Spleen (tissue), 11 donors: ENCODE data around the gene FBLN7. TPM values are rescaled to one million over a fixed set of nuclear protein-coding genes. Genes with fewer than 3 reads are reported as not detected.
"Not testable (repeated sequence)": the region's sequence is repeated elsewhere in the genome, so short reads cannot be mapped to it uniquely, and the experiment has no call there.

Experiments used
- DNase-seq: peaks from one replicate; pipeline ENCODE4 v3.0.0-alpha.2; 2020
- H3K27ac ChIP-seq, 8 donors: fragments of 200-600 bp; sonication (generic) in 7 of 8; 1 replicate in 4 of 8; 2 replicates in 4 of 8; pipeline versions ENCODE4 v1.5.0 to v1.8.0; 2016 to 2021; ENCODE audit warnings: inconsistent platforms in 4 of 8, mild to moderate bottlenecking in 4 of 8, moderate library complexity in 1 of 8
- H3K27me3 ChIP-seq, 7 donors: fragments of 200-600 bp; sonication (generic) in 6 of 7; replicated peaks in 1 of 7; 1 replicate in 4 of 7; 2 replicates in 3 of 7; pipeline versions ENCODE4 v1.5.0 to v1.8.0; 2016 to 2021; ENCODE audit warnings: inconsistent platforms in 3 of 7, mild to moderate bottlenecking in 1 of 7
- H3K36me3 ChIP-seq, 6 donors: fragments of 200-600 bp; sonication (generic) in 5 of 6; 1 replicate in 4 of 6; 2 replicates in 2 of 6; pipeline versions ENCODE4 v1.5.0 to v1.8.0; 2016 to 2021; ENCODE audit warnings: inconsistent platforms in 2 of 6
- H3K4me1 ChIP-seq, 6 donors: fragments of 200-600 bp; sonication (generic) in 5 of 6; 1 replicate in 3 of 6; 2 replicates in 3 of 6; pipeline versions ENCODE4 v1.5.0 to v1.8.0; 2016 to 2021; ENCODE audit warnings: inconsistent platforms in 3 of 6
- H3K4me3 ChIP-seq, 8 donors: fragments of 200-600 bp; sonication (generic) in 7 of 8; 1 replicate in 4 of 8; 2 replicates in 4 of 8; pipeline versions ENCODE4 v1.5.0 to v1.8.0; 2016 to 2021; ENCODE audit warnings: inconsistent platforms in 4 of 8, mild to moderate bottlenecking in 4 of 8, moderate library complexity in 2 of 8
- H3K9me3 ChIP-seq, 8 donors: fragments of 200-600 bp; sonication (generic) in 7 of 8; 1 replicate in 4 of 8; 2 replicates in 4 of 8; pipeline versions ENCODE4 v1.5.0 to v1.8.0; 2016 to 2021; ENCODE audit warnings: inconsistent platforms in 4 of 8
- POLR2A ChIP-seq, 3 donors: fragments of 450-650 bp; IDR thresholded peaks; one replicate each; pipeline ENCODE4 v1.5.1; 2017; ENCODE audit warnings: antibody characterized with exemption in 3 of 3, mild to moderate bottlenecking in 1 of 3
- POLR2AphosphoS5 ChIP-seq, 3 donors: sonication (generic); formaldehyde crosslinking; IDR thresholded peaks; one replicate each; pipeline ENCODE4 v1.5.1; 2017; ENCODE audit warnings: antibody characterized with exemption in 3 of 3
- WGBS, 5 donors: extraction: QIAGEN DNeasy Blood & Tissue Kit in 3 of 5; methylation state at CpG; one replicate each; pipeline versions ENCODE4 v1.1.5 to v1.1.7; 2013 to 2018; 5-methylcytosine and 5-hydroxymethylcytosine counted together
- intact Hi-C: fragments of 100-400 bp; cut with DNase I; formaldehyde crosslinking; loops from one replicate; pipeline ENCODE4 v1.15.0; 2023; ENCODE audit warnings: low total_unique reads
- polyA plus RNA-seq, 3 donors: library from polyadenylated mRNA; stranded (reverse); fragments of 200-250 nt; gene quantifications; one replicate each; pipeline ENCODE4 v1.2.1, GENCODE V29; 2013
- total RNA-seq, 7 donors: library from RNA; depleted of rRNA in 3 of 7; stranded (reverse); fragments of >200 nt in 3 of 7; fragmentation: NEBNext Ultra II Directional in 4 of 7; extraction: Animal tissue kit (Norgen Biotek cat#: 25700) in 4 of 7; gene quantifications; one replicate each; pipeline versions ENCODE4 v1.1.0 to v1.2.1, GENCODE V29; 2016 to 2021
- TF ChIP-seq, protein P1 (sequence below), 11 experiments: fragments of 200-600 bp in 7 of 11; fragments of 450-650 bp in 4 of 11; sonication (generic) in 4 of 11; IDR thresholded peaks in 8 of 11; conservative IDR thresholded peaks in 3 of 11; 1 replicate in 7 of 11; 2 replicates in 4 of 11; pipeline versions ENCODE4 v1.4.0 to v1.8.0; 2016 to 2021; ENCODE audit warnings: antibody characterized with exemption in 11 of 11, inconsistent platforms in 4 of 11, mild to moderate bottlenecking in 1 of 11
- donor health status: healthy with polysubstance abuse.
- donor health status: DM: no; HTN: no; CAD: no; lungs with moderate emphysema.
- donor health status: DM: no; HTN: no; CAD: no.
- donor health status: Bipolar disorder and iron deficiency.
- donor health status: healthy.
- donor health status: DM: no; HTN: no; CAD: no.
- donor health status: DM: yes; HTN: yes; CAD: no.

The FBLN7 gene
- total and polyA plus RNA-seq, 10 donors = 1.5 to 14.5 (median 7.8) TPM

DNA sequence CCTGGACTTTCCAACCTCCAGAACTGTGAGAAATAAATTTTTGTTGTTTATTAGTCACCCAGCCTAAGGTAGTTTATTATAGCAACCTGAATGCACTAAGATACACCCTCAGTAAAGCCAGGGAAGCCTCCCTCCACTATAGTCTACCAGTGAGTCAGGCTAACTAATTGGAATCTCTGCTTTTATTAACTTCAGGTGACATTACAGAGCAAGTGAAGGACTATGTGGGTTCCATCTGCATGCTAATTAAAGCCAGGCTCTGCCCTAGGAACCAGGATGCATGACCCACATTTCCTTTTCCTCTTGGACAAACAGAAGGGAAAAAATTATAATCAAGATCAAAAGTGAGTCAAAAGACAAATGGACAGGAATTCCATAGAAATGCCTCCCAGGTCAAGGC lies 60.6 kb downstream of the FBLN7 start:
- Histone ChIP-seq H3K4me1 (no peaks in the 10 kb centered on the region), H3K36me3 (no peaks in the 10 kb centered on the region), H3K27me3 (no peaks in the 10 kb centered on the region), H3K9me3 (peaks cover 0 to 19% (median 11%) of the 10 kb centered on the region in 8 donors), H3K27ac (no peak overlapping the region), H3K4me3 (no peak overlapping the region)
- DNase-seq = no peak
- no peak for TF ChIP-seq POLR2AphosphoS5 (IDR thresholded peaks at IDR 0.05)
- TF ChIP-seq, protein P1, sequence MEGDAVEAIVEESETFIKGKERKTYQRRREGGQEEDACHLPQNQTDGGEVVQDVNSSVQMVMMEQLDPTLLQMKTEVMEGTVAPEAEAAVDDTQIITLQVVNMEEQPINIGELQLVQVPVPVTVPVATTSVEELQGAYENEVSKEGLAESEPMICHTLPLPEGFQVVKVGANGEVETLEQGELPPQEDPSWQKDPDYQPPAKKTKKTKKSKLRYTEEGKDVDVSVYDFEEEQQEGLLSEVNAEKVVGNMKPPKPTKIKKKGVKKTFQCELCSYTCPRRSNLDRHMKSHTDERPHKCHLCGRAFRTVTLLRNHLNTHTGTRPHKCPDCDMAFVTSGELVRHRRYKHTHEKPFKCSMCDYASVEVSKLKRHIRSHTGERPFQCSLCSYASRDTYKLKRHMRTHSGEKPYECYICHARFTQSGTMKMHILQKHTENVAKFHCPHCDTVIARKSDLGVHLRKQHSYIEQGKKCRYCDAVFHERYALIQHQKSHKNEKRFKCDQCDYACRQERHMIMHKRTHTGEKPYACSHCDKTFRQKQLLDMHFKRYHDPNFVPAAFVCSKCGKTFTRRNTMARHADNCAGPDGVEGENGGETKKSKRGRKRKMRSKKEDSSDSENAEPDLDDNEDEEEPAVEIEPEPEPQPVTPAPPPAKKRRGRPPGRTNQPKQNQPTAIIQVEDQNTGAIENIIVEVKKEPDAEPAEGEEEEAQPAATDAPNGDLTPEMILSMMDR (IDR thresholded peaks at IDR 0.05 in 8 of 11, conservative IDR thresholded peaks at IDR 0.05 in 3 of 11) = no peak
- TF ChIP-seq POLR2A (IDR thresholded peaks at IDR 0.05) = no peak
- intact Hi-C loops = no loop called here

DNA sequence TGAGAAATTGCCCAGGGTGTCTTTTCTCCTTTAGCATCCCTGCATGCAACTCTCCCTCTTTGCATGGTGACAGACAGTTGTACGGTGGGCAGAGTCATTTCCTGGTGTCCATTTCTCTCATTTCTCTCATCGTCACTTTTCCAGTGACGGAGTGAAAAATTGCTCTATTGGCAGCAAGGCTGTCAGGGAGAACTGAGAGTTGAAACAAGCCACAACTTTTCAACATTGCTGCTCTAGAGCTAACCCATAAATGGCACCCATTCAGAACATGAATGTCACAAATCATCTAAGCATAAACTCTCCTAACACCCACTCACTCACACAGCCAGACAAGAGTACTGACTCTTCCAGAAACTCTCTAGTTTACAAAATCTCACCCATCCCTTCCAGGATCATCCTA lies 61.0 kb downstream of the FBLN7 start:
- intact Hi-C loops = no loop called here
- H3K4me1 ChIP-seq = no peaks in the 10 kb centered on the region
- WGBS, 5 donors = 53 to 81% (median 77%) methylated on average over 3 of the region's 3 CpGs

DNA sequence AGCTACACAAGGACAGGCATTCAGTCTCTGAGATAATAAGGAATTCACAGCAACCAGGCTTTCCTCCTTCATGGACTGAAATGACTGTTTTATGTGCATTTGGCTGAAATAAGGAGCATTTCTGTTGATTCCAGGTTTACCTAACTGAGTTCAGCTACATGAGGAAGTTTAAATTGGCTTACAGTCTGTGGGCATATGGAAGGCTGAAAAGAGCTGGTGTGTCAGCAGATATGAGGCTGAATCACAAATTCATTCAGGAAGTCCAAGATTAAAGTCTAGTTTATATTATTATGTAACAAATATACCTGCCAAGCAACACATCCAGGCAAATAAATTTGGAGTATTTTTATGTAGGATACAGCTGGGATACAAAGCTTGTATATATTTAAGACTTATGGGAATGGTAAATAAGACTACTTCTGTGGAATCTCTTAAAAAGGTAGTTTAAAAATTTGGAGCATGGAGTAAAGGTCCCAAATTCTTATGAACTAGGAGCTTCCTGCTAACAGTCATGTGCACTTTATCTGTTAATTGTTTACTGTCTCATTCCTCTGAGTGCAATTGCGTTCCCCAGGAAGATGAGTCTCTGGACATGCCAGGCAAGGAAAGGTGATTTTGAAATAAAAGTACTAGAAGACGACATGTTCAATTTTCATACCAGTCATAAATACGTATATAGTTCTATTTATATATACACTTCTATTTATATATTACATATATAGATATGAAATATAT lies 63.7 kb downstream of the FBLN7 start:
- no peaks in the 10 kb centered on the region for H3K36me3 ChIP-seq
- no peak for TF ChIP-seq POLR2AphosphoS5 (IDR thresholded peaks at IDR 0.05)
- TF ChIP-seq, protein P1 (IDR thresholded peaks at IDR 0.05 in 8 of 11, conservative IDR thresholded peaks at IDR 0.05 in 3 of 11) = no peak

More for the DNA sequence above, 61.0 kb downstream of the FBLN7 start:
- no peaks in the 10 kb centered on the region for H3K36me3 ChIP-seq
- no peaks in the 10 kb centered on the region for H3K27me3 ChIP-seq
- TF ChIP-seq POLR2A (IDR thresholded peaks at IDR 0.05) (no peak), POLR2AphosphoS5 (IDR thresholded peaks at IDR 0.05) (no peak)
- TF ChIP-seq, protein P1 (IDR thresholded peaks at IDR 0.05 in 8 of 11, conservative IDR thresholded peaks at IDR 0.05 in 3 of 11) = no peak
- H3K27ac ChIP-seq = no peak overlapping the region
- DNase-seq = no peak
- H3K9me3 ChIP-seq = peaks cover 0 to 23% (median 15%) of the 10 kb centered on the region in 8 donors
- H3K4me3 ChIP-seq = no peak overlapping the region

DNA sequence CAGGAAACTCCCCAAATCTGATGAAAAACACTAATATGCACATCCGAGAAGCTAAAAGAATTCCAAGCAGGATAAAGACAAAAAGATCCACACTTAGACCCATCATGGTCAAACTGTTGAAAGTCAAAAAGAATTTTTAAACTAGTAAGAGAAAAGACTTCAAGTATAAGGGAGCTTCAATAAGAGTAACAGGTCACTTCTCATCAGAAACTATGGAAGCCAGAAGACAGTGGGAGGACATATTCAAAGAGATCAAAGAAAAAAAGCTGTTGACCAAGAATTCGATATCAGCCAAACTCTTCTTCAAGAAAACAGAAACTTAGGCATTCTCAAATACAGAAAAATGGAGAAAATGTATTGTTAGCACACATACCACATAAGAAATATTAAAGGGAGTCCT lies 66.2 kb downstream of the FBLN7 start:
- WGBS, 5 donors = 87 to 98% (median 94%) methylated on average over 2 of the region's 2 CpGs
- TF ChIP-seq, protein P1 (IDR thresholded peaks at IDR 0.05 in 8 of 11, conservative IDR thresholded peaks at IDR 0.05 in 3 of 11) = no peak
- TF ChIP-seq POLR2AphosphoS5 (IDR thresholded peaks at IDR 0.05) = no peak
- no peak for TF ChIP-seq POLR2A (IDR thresholded peaks at IDR 0.05)
- no peaks in the 10 kb centered on the region for H3K36me3 ChIP-seq
- H3K27me3 ChIP-seq = no peaks in the 10 kb centered on the region
- H3K9me3 ChIP-seq = peaks cover 5 to 40% (median 31%) of the 10 kb centered on the region in 8 donors
- intact Hi-C loops = no loop called here
- H3K27ac ChIP-seq = no peak overlapping the region
- no peak overlapping the region for H3K4me3 ChIP-seq
- DNase-seq = no peak
- no peaks in the 10 kb centered on the region for H3K4me1 ChIP-seq

More for the DNA sequence above, 63.7 kb downstream of the FBLN7 start:
- no peak overlapping the region for H3K27ac ChIP-seq
- intact Hi-C loops = no loop called here
- no peak for DNase-seq
- WGBS, 5 donors = 87 to 95% (median 90%) methylated on average over 3 of the region's 3 CpGs
- no peaks in the 10 kb centered on the region for H3K27me3 ChIP-seq
- no peak overlapping the region for H3K4me3 ChIP-seq
- no peaks in the 10 kb centered on the region for H3K4me1 ChIP-seq
- peaks cover 5 to 40% (median 30%) of the 10 kb centered on the region in 8 donors for H3K9me3 ChIP-seq

DNA sequence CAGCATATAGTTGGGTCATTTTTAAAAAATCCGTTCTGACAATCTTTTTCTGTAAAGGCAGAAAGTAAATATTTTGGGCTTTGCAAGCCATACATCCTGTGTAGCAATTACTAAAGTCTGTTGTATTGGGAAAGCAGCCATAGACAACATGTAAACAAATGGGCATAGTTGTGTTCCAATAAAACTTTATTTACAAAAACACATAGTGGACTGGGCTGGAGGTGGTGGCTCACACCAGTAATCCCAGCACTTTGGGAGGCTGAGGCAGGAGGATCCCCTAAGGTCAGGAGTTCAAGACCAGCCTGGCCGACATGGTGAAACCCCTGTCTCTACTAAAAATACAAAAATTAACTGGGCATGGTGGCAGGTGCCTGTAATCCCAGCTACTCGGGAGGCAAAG lies 69.7 kb downstream of the FBLN7 start:
- H3K27ac ChIP-seq, H3K27me3 ChIP-seq, DNase-seq, intact Hi-C loops, H3K4me3 ChIP-seq, H3K4me1 ChIP-seq: not testable (repeated sequence)
- Histone ChIP-seq H3K36me3 (peaks cover 0 to 13% (median 6%) of the 10 kb centered on the region in 6 donors), H3K9me3 (peaks cover 5 to 31% (median 28%) of the 10 kb centered on the region in 8 donors)
- WGBS, 5 donors = 93 to 99% (median 97%) methylated on average over 3 of the region's 3 CpGs
